PFSK-1 (cell line): Measurements from ENCODE around the gene TMEM9.
A peak's percentile ranks its signal among the peaks of the same experiment; 100 is the strongest.

Experiments used
- FOXP2 ChIP-seq: optimal IDR thresholded peaks from 2 replicates; pipeline ENCODE3; 2011; ENCODE audit warnings: borderline replicate concordance, control low read depth, inconsistent platforms; ENCODE audit not compliant: insufficient read depth; ENCODE audit errors: extremely low read length, extremely low read depth
- POLR2AphosphoS5 ChIP-seq: IDR thresholded peaks from 2 replicates; pipeline ENCODE4 v1.6.1; 2012; ENCODE audit warnings: low read depth, mild to moderate bottlenecking, control low read depth, low read length, moderate library complexity
- REST ChIP-seq, 2 experiments: IDR thresholded peaks; 2 replicates each; pipeline versions ENCODE4 v1.6.1 to v1.8.0; 2011 to 2012; ENCODE audit warnings: low read depth in 2 of 2, low read length in 2 of 2, control low read depth in 1 of 2, inconsistent platforms in 1 of 2, mild to moderate bottlenecking in 1 of 2, moderate library complexity in 1 of 2; ENCODE audit not compliant: insufficient read depth in 1 of 2
- SIN3A ChIP-seq: IDR thresholded peaks from 2 replicates; pipeline ENCODE4 v1.6.1; 2012; ENCODE audit warnings: mild to moderate bottlenecking, low read length, moderate library complexity, borderline replicate concordance; ENCODE audit not compliant: insufficient read depth
- TAF1 ChIP-seq: IDR thresholded peaks from 2 replicates; pipeline ENCODE4 v1.6.1; 2012; ENCODE audit warnings: low read length, control low read depth, borderline replicate concordance; ENCODE audit not compliant: insufficient read depth

TMEM9 gene

GRCh38 chr1:201119206-201120197 is 34.8 kb downstream of the TMEM9 start:
- TF ChIP-seq FOXP2 (no peak), SIN3A (no peak), REST (IDR thresholded peaks at IDR 0.05; ENCODE audit: insufficient read depth in 1 of 2, low read depth in 2 of 2, low read length in 2 of 2) (no peak), TAF1 (no peak), POLR2AphosphoS5 (no peak)

GRCh38 chr1:201116091-201116490 is 38.2 kb downstream of the TMEM9 start:
- TF ChIP-seq REST (IDR thresholded peaks at IDR 0.05; ENCODE audit: insufficient read depth in 1 of 2, low read depth in 2 of 2, low read length in 2 of 2) = no peak
- TF ChIP-seq TAF1 = no peak
- no peak for TF ChIP-seq POLR2AphosphoS5
- TF ChIP-seq SIN3A = no peak
- TF ChIP-seq FOXP2 = no peak

GRCh38 chr1:201115390-201115937 is 38.8 kb downstream of the TMEM9 start:
- TF ChIP-seq SIN3A = no peak
- TF ChIP-seq FOXP2 = no peak
- TF ChIP-seq REST (IDR thresholded peaks at IDR 0.05; ENCODE audit: insufficient read depth in 1 of 2, low read depth in 2 of 2, low read length in 2 of 2) = no peak
- no peak for TF ChIP-seq POLR2AphosphoS5
- no peak for TF ChIP-seq TAF1

- peak; percentile 33 for TF ChIP-seq FOXP2
- no peak for TF ChIP-seq POLR2AphosphoS5
- TF ChIP-seq SIN3A = no peak
- TF ChIP-seq REST (IDR thresholded peaks at IDR 0.05; ENCODE audit: insufficient read depth in 1 of 2, low read depth in 2 of 2, low read length in 2 of 2) = no peak
Measured at GRCh38 chr1:201114245-201115131, 39.8 kb downstream of the TMEM9 start.
